ENCODE results near the gene INAFM2.

The INAFM2 gene

DNA sequence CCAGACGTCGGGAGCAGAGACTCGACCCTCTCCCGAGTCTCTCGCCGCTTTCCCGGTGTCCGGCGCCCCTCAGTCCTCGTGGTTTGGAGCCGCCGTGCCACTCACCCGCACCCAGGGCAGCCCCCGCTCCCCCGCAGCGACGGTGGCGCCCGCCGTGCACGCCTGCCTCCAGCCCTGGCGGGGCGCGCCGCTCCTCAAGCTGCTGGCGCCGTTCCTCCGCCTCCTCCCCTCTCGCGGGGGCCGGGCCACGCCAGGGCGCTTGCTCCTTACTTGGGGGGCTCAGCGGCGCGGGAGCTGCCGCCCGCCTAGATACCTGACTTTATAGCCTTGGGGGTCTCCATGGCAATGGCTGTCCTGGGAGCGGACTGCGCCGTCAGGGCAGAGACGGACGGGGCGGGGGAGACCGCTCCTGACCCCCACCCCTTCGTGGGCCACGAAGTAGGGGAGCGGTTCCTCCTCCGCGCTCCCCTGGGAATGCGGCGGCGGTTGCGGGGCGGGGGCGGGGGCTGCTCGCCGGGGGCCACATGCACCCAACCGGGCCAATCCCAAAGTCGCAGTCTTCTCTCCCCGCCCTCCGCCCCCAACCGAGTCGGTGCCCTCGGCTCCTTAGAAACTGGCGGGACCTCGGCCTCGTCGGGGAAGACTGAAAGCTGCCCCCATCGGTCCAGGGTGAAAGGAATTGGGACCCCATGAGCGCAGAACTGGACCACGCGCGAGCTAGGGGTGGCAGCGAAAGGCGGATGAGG is 40.5 kb upstream of the INAFM2 start, which contains the start of gene ANKRD63:
TSS of gene ANKRD63 (minus strand) at position 196 of the 746 bp plus-strand sequence. CDS start 478 bp downstream, outside the sequence.
- Histone ChIP-seq H2AFZ (ENCODE audit: low read length) (no peak within 1 kb of the TSS), H3K9ac (ENCODE audit: low read length) (peak within 1 kb of the TSS; percentile 14; the same call in 1 of the 2 replicates)

DNA sequence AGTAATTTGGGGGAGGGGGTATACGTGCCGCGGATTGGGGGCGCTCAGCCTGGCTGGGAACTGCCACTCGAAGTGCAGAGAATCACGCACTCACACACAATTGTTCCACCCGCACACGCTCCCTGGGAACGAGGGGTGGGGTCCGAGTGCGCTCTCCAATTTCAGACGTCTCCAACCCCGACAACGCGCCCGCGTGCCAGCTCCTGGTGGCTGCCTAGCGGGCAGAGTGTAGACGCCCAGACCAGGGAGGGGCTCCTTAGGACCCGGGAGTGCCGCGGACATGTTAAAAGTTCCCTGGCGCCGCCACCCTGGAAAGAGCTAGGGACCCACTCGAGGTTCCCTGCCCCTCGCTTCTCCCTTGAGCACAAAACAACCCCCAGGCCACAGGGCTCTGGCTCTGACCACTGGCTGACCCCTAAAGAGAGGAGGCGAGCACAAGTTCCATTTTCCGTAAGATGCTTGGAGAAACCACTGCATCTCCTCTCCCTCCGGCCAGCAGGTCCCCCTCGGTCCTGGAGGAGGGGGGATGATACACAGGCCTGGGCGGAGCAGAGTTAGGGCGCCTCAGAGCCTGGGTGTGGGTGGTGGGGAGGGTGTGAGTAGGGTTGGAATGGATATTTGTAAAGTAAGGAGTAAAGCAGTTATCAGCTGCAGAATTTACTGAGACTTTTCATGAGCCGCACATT is 39.7 kb upstream of the INAFM2 start:
- no peaks in the 10 kb centered on the region for H4K20me1 ChIP-seq (ENCODE audit: insufficient read depth, low read length)
- no peaks in the 10 kb centered on the region for H3K36me3 ChIP-seq (ENCODE audit: insufficient read depth, low read length)
- no peak overlapping the region for H2AFZ ChIP-seq (ENCODE audit: low read length)
- no peaks in the 10 kb centered on the region for H3F3A ChIP-seq (ENCODE audit: insufficient read depth, low read length)
- H3K27me3 ChIP-seq (ENCODE audit: insufficient read depth, low read length), result no peaks in the 10 kb centered on the region; the same call in 1 of the 2 replicates
- peaks cover 14% of the 10 kb centered on the region for H3K4me1 ChIP-seq (ENCODE audit: insufficient read depth, low read length, severe bottlenecking)
- TF ChIP-seq, protein P1, sequence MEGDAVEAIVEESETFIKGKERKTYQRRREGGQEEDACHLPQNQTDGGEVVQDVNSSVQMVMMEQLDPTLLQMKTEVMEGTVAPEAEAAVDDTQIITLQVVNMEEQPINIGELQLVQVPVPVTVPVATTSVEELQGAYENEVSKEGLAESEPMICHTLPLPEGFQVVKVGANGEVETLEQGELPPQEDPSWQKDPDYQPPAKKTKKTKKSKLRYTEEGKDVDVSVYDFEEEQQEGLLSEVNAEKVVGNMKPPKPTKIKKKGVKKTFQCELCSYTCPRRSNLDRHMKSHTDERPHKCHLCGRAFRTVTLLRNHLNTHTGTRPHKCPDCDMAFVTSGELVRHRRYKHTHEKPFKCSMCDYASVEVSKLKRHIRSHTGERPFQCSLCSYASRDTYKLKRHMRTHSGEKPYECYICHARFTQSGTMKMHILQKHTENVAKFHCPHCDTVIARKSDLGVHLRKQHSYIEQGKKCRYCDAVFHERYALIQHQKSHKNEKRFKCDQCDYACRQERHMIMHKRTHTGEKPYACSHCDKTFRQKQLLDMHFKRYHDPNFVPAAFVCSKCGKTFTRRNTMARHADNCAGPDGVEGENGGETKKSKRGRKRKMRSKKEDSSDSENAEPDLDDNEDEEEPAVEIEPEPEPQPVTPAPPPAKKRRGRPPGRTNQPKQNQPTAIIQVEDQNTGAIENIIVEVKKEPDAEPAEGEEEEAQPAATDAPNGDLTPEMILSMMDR (IDR thresholded peaks at IDR 0.05; ENCODE audit: low read length), result no peak
- TF ChIP-seq EZH2 (IDR thresholded peaks at IDR 0.05; ENCODE audit: borderline replicate concordance, low read length), result no peak
- H3K4me2 ChIP-seq (ENCODE audit: low read length), result no peak overlapping the region
- H3K9me2 ChIP-seq (ENCODE audit: low read depth, low read length), result no peaks in the 10 kb centered on the region
- H3K9ac ChIP-seq (ENCODE audit: low read length), result no peak overlapping the region
- no peaks in the 10 kb centered on the region for H3K79me2 ChIP-seq (ENCODE audit: insufficient read depth, low read length)
- no peak overlapping the region for H3K27ac ChIP-seq (ENCODE audit: low read depth, low read length, poor library complexity, severe bottlenecking)
- no peaks in the 10 kb centered on the region for H3K9me3 ChIP-seq (ENCODE audit: low read length)
- no peak overlapping the region for H3K4me3 ChIP-seq (ENCODE audit: low read depth, low read length, poor library complexity, severe bottlenecking)

More for the DNA sequence above, 40.5 kb upstream of the INAFM2 start, which contains the start of gene ANKRD63:
- Histone ChIP-seq H3K27me3 (ENCODE audit: insufficient read depth, low read length) (no peaks in the 10 kb centered on the region; the same call in 1 of the 2 replicates), H3K4me2 (ENCODE audit: low read length) (peak within 1 kb of the TSS; percentile 73), H3K36me3 (ENCODE audit: insufficient read depth, low read length) (no peaks in the 10 kb centered on the region), H3K79me2 (ENCODE audit: insufficient read depth, low read length) (no peaks in the 10 kb centered on the region), H3K9me3 (ENCODE audit: low read length) (no peaks in the 10 kb centered on the region), H3K4me1 (ENCODE audit: insufficient read depth, low read length, severe bottlenecking) (peaks cover 14% of the 10 kb centered on the region), H3F3A (ENCODE audit: insufficient read depth, low read length) (no peaks in the 10 kb centered on the region), H3K4me3 (ENCODE audit: low read depth, low read length, poor library complexity, severe bottlenecking) (peak within 1 kb of the TSS; percentile 59), H3K9me2 (ENCODE audit: low read depth, low read length) (no peaks in the 10 kb centered on the region), H4K20me1 (ENCODE audit: insufficient read depth, low read length) (no peaks in the 10 kb centered on the region), H3K27ac (ENCODE audit: low read depth, low read length, poor library complexity, severe bottlenecking) (no peak within 1 kb of the TSS)
- TF ChIP-seq, protein P1 (IDR thresholded peaks at IDR 0.05; ENCODE audit: low read length), result no peak
- no peak for TF ChIP-seq EZH2 (IDR thresholded peaks at IDR 0.05; ENCODE audit: borderline replicate concordance, low read length)

DNA sequence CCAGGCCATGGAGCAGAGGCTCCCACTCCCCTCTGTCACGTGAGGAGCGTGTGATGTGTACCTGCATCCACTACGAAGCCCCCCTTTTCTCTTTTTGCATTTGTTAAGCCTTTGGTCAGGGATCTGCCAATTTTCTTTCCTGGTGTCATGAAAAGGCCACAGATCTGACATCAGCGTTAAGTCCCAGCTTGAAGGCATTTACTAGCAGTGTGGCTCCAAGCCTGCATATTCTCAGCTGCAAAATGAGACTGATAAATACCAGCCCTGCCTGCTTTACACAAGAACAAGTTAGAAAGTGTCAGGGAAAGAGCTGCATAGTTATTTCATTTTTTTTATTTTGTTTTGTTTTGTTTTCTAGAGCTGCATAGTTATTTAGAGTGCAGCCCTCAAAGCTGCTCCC is 38.3 kb upstream of the INAFM2 start:
- Histone ChIP-seq H3K9me3 (ENCODE audit: low read length) (no peaks in the 10 kb centered on the region), H3K4me3 (ENCODE audit: low read depth, low read length, poor library complexity, severe bottlenecking) (no peak overlapping the region), H2AFZ (ENCODE audit: low read length) (no peak overlapping the region), H3K27me3 (ENCODE audit: insufficient read depth, low read length) (no peaks in the 10 kb centered on the region; the same call in 1 of the 2 replicates), H3K4me2 (ENCODE audit: low read length) (no peak overlapping the region), H3K4me1 (ENCODE audit: insufficient read depth, low read length, severe bottlenecking) (peaks cover 14% of the 10 kb centered on the region), H3K79me2 (ENCODE audit: insufficient read depth, low read length) (no peaks in the 10 kb centered on the region), H4K20me1 (ENCODE audit: insufficient read depth, low read length) (no peaks in the 10 kb centered on the region), H3K27ac (ENCODE audit: low read depth, low read length, poor library complexity, severe bottlenecking) (no peak overlapping the region), H3K36me3 (ENCODE audit: insufficient read depth, low read length) (no peaks in the 10 kb centered on the region), H3K9ac (ENCODE audit: low read length) (no peak overlapping the region), H3K9me2 (ENCODE audit: low read depth, low read length) (no peaks in the 10 kb centered on the region), H3F3A (ENCODE audit: insufficient read depth, low read length) (no peaks in the 10 kb centered on the region)
- no peak for TF ChIP-seq EZH2 (IDR thresholded peaks at IDR 0.05; ENCODE audit: borderline replicate concordance, low read length)
- TF ChIP-seq, protein P1 (IDR thresholded peaks at IDR 0.05; ENCODE audit: low read length), result no peak

Data from OCI-LY1 (cell line).